ENCODE measurements around the gene TPM2.
A peak's percentile ranks its signal among the peaks of the same experiment; 100 is the strongest.

Gene TPM2

GRCh38 chr9:35682520-35683315, 7.0 kb downstream of the TPM2 start:
- Histone ChIP-seq H3K4me3 (ENCODE audit: low read length) (no peak overlapping the region), H3K36me3 (ENCODE audit: insufficient read depth, low read length) (peaks cover 59% of the 10 kb centered on the region), H3K4me1 (ENCODE audit: control insufficient read depth, insufficient read depth, low read length) (peaks cover 63% of the 10 kb centered on the region), H3K9ac (ENCODE audit: low read depth, low read length) (no peak overlapping the region), H3K9me3 (replicated peaks; ENCODE audit: low read length) (no peaks in the 10 kb centered on the region), H3K4me2 (ENCODE audit: low read length) (peak overlapping the region; percentile 12), H3K27me3 (ENCODE audit: control insufficient read depth, insufficient read depth, low read length) (no peaks in the 10 kb centered on the region)

GRCh38 chr9:35682051-35682450, 7.7 kb downstream of the TPM2 start:
- H3K36me3 ChIP-seq (ENCODE audit: insufficient read depth, low read length): peaks cover 53% of the 10 kb centered on the region

GRCh38 chr9:35681341-35682002, 8.3 kb downstream of the TPM2 start:
- H3K27me3 ChIP-seq (ENCODE audit: control insufficient read depth, insufficient read depth, low read length): no peaks in the 10 kb centered on the region
- H3K4me3 ChIP-seq (ENCODE audit: low read length): no peak overlapping the region
- peaks cover 50% of the 10 kb centered on the region for H3K4me1 ChIP-seq (ENCODE audit: control insufficient read depth, insufficient read depth, low read length)
- no peak overlapping the region for H3K9ac ChIP-seq (ENCODE audit: low read depth, low read length)
- H3K36me3 ChIP-seq (ENCODE audit: insufficient read depth, low read length): peaks cover 47% of the 10 kb centered on the region
- H3K4me2 ChIP-seq (ENCODE audit: low read length): no peak overlapping the region
- H3K9me3 ChIP-seq (replicated peaks; ENCODE audit: low read length): no peaks in the 10 kb centered on the region

More at GRCh38 chr9:35682051-35682450, 7.7 kb downstream of the TPM2 start:
- no peak overlapping the region for H3K4me3 ChIP-seq (ENCODE audit: low read length)
- H3K4me2 ChIP-seq (ENCODE audit: low read length): no peak overlapping the region
- peaks cover 56% of the 10 kb centered on the region for H3K4me1 ChIP-seq (ENCODE audit: control insufficient read depth, insufficient read depth, low read length)
- no peaks in the 10 kb centered on the region for H3K27me3 ChIP-seq (ENCODE audit: control insufficient read depth, insufficient read depth, low read length)
- no peaks in the 10 kb centered on the region for H3K9me3 ChIP-seq (replicated peaks; ENCODE audit: low read length)
- H3K9ac ChIP-seq (ENCODE audit: low read depth, low read length): no peak overlapping the region

- Histone ChIP-seq H3K4me3 (ENCODE audit: low read length) (no peak overlapping the region), H3K36me3 (ENCODE audit: insufficient read depth, low read length) (peaks cover 38% of the 10 kb centered on the region), H3K4me1 (ENCODE audit: control insufficient read depth, insufficient read depth, low read length) (peaks cover 49% of the 10 kb centered on the region), H3K9ac (ENCODE audit: low read depth, low read length) (no peak overlapping the region), H3K4me2 (ENCODE audit: low read length) (no peak overlapping the region), H3K27me3 (ENCODE audit: control insufficient read depth, insufficient read depth, low read length) (no peaks in the 10 kb centered on the region), H3K9me3 (replicated peaks; ENCODE audit: low read length) (no peaks in the 10 kb centered on the region)
Observed at GRCh38 chr9:35680331-35681105, 9.2 kb downstream of the TPM2 start.

- Histone ChIP-seq H3K4me2 (ENCODE audit: low read length) (no peak overlapping the region), H3K9me3 (replicated peaks; ENCODE audit: low read length) (no peaks in the 10 kb centered on the region), H3K27me3 (ENCODE audit: control insufficient read depth, insufficient read depth, low read length) (peaks cover 4% of the 10 kb centered on the region), H3K9ac (ENCODE audit: low read depth, low read length) (no peak overlapping the region), H3K4me3 (ENCODE audit: low read length) (no peak overlapping the region), H3K36me3 (ENCODE audit: insufficient read depth, low read length) (peaks cover 32% of the 10 kb centered on the region), H3K4me1 (ENCODE audit: control insufficient read depth, insufficient read depth, low read length) (peaks cover 42% of the 10 kb centered on the region)
Observed at GRCh38 chr9:35679766-35680330, 9.9 kb downstream of the TPM2 start.

GRCh38 chr9:35679091-35679490, 10.6 kb downstream of the TPM2 start:
- no peak overlapping the region for H3K4me2 ChIP-seq (ENCODE audit: low read length)
- H3K9me3 ChIP-seq (replicated peaks; ENCODE audit: low read length): no peaks in the 10 kb centered on the region
- peaks cover 7% of the 10 kb centered on the region for H3K27me3 ChIP-seq (ENCODE audit: control insufficient read depth, insufficient read depth, low read length)
- peaks cover 25% of the 10 kb centered on the region for H3K36me3 ChIP-seq (ENCODE audit: insufficient read depth, low read length)
- no peak overlapping the region for H3K4me3 ChIP-seq (ENCODE audit: low read length)
- no peak overlapping the region for H3K9ac ChIP-seq (ENCODE audit: low read depth, low read length)
- H3K4me1 ChIP-seq (ENCODE audit: control insufficient read depth, insufficient read depth, low read length): peaks cover 35% of the 10 kb centered on the region

- Histone ChIP-seq H3K9ac (ENCODE audit: low read depth, low read length) (peak overlapping the region; percentile 38), H3K36me3 (ENCODE audit: insufficient read depth, low read length) (no peaks in the 10 kb centered on the region), H3K9me3 (replicated peaks; ENCODE audit: low read length) (no peaks in the 10 kb centered on the region), H3K4me2 (ENCODE audit: low read length) (peak overlapping the region; percentile 92), H3K4me3 (ENCODE audit: low read length) (peak overlapping the region; percentile 71), H3K4me1 (ENCODE audit: control insufficient read depth, insufficient read depth, low read length) (peaks cover 14% of the 10 kb centered on the region), H3K27me3 (ENCODE audit: control insufficient read depth, insufficient read depth, low read length) (peaks cover 7% of the 10 kb centered on the region)
Observed at GRCh38 chr9:35675732-35676392, 13.9 kb downstream of the TPM2 start.

GRCh38 chr9:35675204-35675603, 14.5 kb downstream of the TPM2 start:
- Histone ChIP-seq H3K9ac (ENCODE audit: low read depth, low read length) (no peak overlapping the region), H3K9me3 (replicated peaks; ENCODE audit: low read length) (no peaks in the 10 kb centered on the region), H3K4me1 (ENCODE audit: control insufficient read depth, insufficient read depth, low read length) (peaks cover 14% of the 10 kb centered on the region), H3K36me3 (ENCODE audit: insufficient read depth, low read length) (no peaks in the 10 kb centered on the region), H3K4me2 (ENCODE audit: low read length) (peak overlapping the region; percentile 92), H3K27me3 (ENCODE audit: control insufficient read depth, insufficient read depth, low read length) (peaks cover 7% of the 10 kb centered on the region), H3K4me3 (ENCODE audit: low read length) (peak overlapping the region; percentile 71)

GRCh38 chr9:35674025-35674361, 15.7 kb downstream of the TPM2 start:
- peaks cover 14% of the 10 kb centered on the region for H3K4me1 ChIP-seq (ENCODE audit: control insufficient read depth, insufficient read depth, low read length)
- no peak overlapping the region for H3K4me2 ChIP-seq (ENCODE audit: low read length)
- no peak overlapping the region for H3K4me3 ChIP-seq (ENCODE audit: low read length)
- H3K27me3 ChIP-seq (ENCODE audit: control insufficient read depth, insufficient read depth, low read length): peaks cover 7% of the 10 kb centered on the region
- H3K36me3 ChIP-seq (ENCODE audit: insufficient read depth, low read length): no peaks in the 10 kb centered on the region
- no peak overlapping the region for H3K9ac ChIP-seq (ENCODE audit: low read depth, low read length)
- no peaks in the 10 kb centered on the region for H3K9me3 ChIP-seq (replicated peaks; ENCODE audit: low read length)

- no peak within 1 kb of the TSS for H3K4me3 ChIP-seq (ENCODE audit: low read length)
- no peaks in the 10 kb centered on the region for H3K9me3 ChIP-seq (replicated peaks; ENCODE audit: low read length)
- no peak within 1 kb of the TSS for H3K9ac ChIP-seq (ENCODE audit: low read depth, low read length)
- no peaks in the 10 kb centered on the region for H3K36me3 ChIP-seq (ENCODE audit: insufficient read depth, low read length)
- H3K27me3 ChIP-seq (ENCODE audit: control insufficient read depth, insufficient read depth, low read length): peaks cover 7% of the 10 kb centered on the region
- H3K4me1 ChIP-seq (ENCODE audit: control insufficient read depth, insufficient read depth, low read length): peaks cover 14% of the 10 kb centered on the region
- no peak within 1 kb of the TSS for H3K4me2 ChIP-seq (ENCODE audit: low read length)
Observed at GRCh38 chr9:35673132-35674024, 16.3 kb downstream of the TPM2 start, which contains the start of gene CA9. TSS of gene CA9 (plus strand) at chr9:35673928. CDS start at chr9:35673960, 32 bp downstream.
